HepG2 (cell line): ENCODE results near the gene CD300LG. TPM values are rescaled to one million over a fixed set of nuclear protein-coding genes. Genes with fewer than 3 reads are reported as not detected.

Source experiments
- CC2D1A ChIP-seq: sonication (generic); formaldehyde crosslinking; IDR thresholded peaks from 2 replicates; pipeline ENCODE4 v1.8.1; 2023; ENCODE audit warnings: mild to moderate bottlenecking, missing genetic modification reagents
- CEBPB ChIP-seq: IDR thresholded peaks from 2 replicates; pipeline ENCODE4 v1.6.1; 2011; ENCODE audit warnings: low read depth, low read length, improper control_type of control experiment, borderline replicate concordance
- CEBPG ChIP-seq: IDR thresholded peaks from 2 replicates; pipeline ENCODE4 v1.6.1; 2016
- GLI4 ChIP-seq: sonication (generic); formaldehyde crosslinking; IDR thresholded peaks from 2 replicates; pipeline ENCODE4 v1.5.1; 2020; ENCODE audit warnings: missing genetic modification reagents, mild to moderate bottlenecking, moderate library complexity, borderline replicate concordance
- KDM4B ChIP-seq: sonication (generic); formaldehyde crosslinking; IDR thresholded peaks from 2 replicates; pipeline ENCODE4 v1.4.0; 2020; ENCODE audit warnings: missing genetic modification reagents
- LBX2 ChIP-seq: sonication (generic); formaldehyde crosslinking; IDR thresholded peaks from 2 replicates; pipeline ENCODE4 v1.5.0; 2020; ENCODE audit warnings: missing genetic modification reagents, mild to moderate bottlenecking, borderline replicate concordance
- PPARG ChIP-seq: conservative IDR thresholded peaks from 2 replicates; pipeline ENCODE4 v1.6.1; 2016; ENCODE audit warnings: missing biosample characterization, missing genetic modification reagents
- RAD51 ChIP-seq: fragments of 450-650 bp; IDR thresholded peaks from 2 replicates; pipeline ENCODE4 v1.6.1; 2016; ENCODE audit warnings: borderline replicate concordance
- REXO4 ChIP-seq: sonication (generic); formaldehyde crosslinking; IDR thresholded peaks from 2 replicates; pipeline ENCODE4 v1.8.0; 2022; ENCODE audit warnings: missing genetic modification reagents, mild to moderate bottlenecking, borderline replicate concordance
- SETDB1 ChIP-seq: sonication (generic); formaldehyde crosslinking; IDR thresholded peaks from 2 replicates; pipeline ENCODE4 v1.5.1; 2020; ENCODE audit warnings: missing genetic modification reagents, mild to moderate bottlenecking, borderline replicate concordance
- SMARCC2 ChIP-seq: fragments of 450-650 bp; IDR thresholded peaks from 2 replicates; pipeline ENCODE4 v1.6.1; 2017; ENCODE audit warnings: antibody characterized with exemption, mild to moderate bottlenecking
- SOX6 ChIP-seq, 2 experiments: fragments of 450-650 bp in 1 of 2; sonication (generic) in 1 of 2; formaldehyde crosslinking in 1 of 2; IDR thresholded peaks; 2 replicates each; pipeline versions ENCODE4 v1.4.0 to v1.6.1; 2017 to 2020; ENCODE audit warnings: antibody characterized with exemption in 1 of 2, mild to moderate bottlenecking in 1 of 2, missing genetic modification reagents in 1 of 2
- STAT6 ChIP-seq: sonication (generic); formaldehyde crosslinking; IDR thresholded peaks from 2 replicates; pipeline ENCODE4 v1.4.0; 2020; ENCODE audit warnings: missing genetic modification reagents, mild to moderate bottlenecking, borderline replicate concordance
- TFE3 ChIP-seq: IDR thresholded peaks from 2 replicates; pipeline ENCODE4 v1.6.1; 2016
- ZBTB21 ChIP-seq: sonication (generic); formaldehyde crosslinking; IDR thresholded peaks from 2 replicates; pipeline ENCODE4 v1.4.0; 2020; ENCODE audit warnings: missing genetic modification reagents
- ZBTB38 ChIP-seq: sonication (generic); formaldehyde crosslinking; IDR thresholded peaks from 2 replicates; pipeline ENCODE4 v1.5.1; 2020; ENCODE audit warnings: mild to moderate bottlenecking, missing genetic modification reagents
- ZBTB7B ChIP-seq: sonication (generic); formaldehyde crosslinking; IDR thresholded peaks from 2 replicates; pipeline ENCODE4 v1.4.0; 2020; ENCODE audit warnings: missing genetic modification reagents
- ZFP1 ChIP-seq: IDR thresholded peaks from 2 replicates; pipeline ENCODE4 v1.6.1; 2016
- ZFP36L1 ChIP-seq: sonication (generic); formaldehyde crosslinking; IDR thresholded peaks from 2 replicates; pipeline ENCODE4 v1.8.0; 2022; ENCODE audit warnings: mild to moderate bottlenecking, missing genetic modification reagents, moderate library complexity
- ZFP82 ChIP-seq: sonication (generic); formaldehyde crosslinking; IDR thresholded peaks from 2 replicates; pipeline ENCODE4 v1.5.1; 2020; ENCODE audit warnings: mild to moderate bottlenecking, missing genetic modification reagents, borderline replicate concordance
- ZFYVE20 ChIP-seq: sonication (generic); formaldehyde crosslinking; IDR thresholded peaks from 2 replicates; pipeline ENCODE4 v1.8.0; 2023; ENCODE audit warnings: low read depth, mild to moderate bottlenecking, moderate library complexity, missing genetic modification reagents, borderline replicate concordance
- ZNF280B ChIP-seq: sonication (generic); formaldehyde crosslinking; IDR thresholded peaks from 2 replicates; pipeline ENCODE4 v1.5.0; 2020; ENCODE audit warnings: missing genetic modification reagents, mild to moderate bottlenecking, borderline replicate concordance
- ZNF468 ChIP-seq: sonication (generic); formaldehyde crosslinking; IDR thresholded peaks from 2 replicates; pipeline ENCODE4 v1.8.0; 2022; ENCODE audit warnings: mild to moderate bottlenecking, moderate library complexity, missing genetic modification reagents
- ZNF652 ChIP-seq: IDR thresholded peaks from 2 replicates; pipeline ENCODE4 v1.6.1; 2016; ENCODE audit warnings: low read depth, borderline replicate concordance
- ZNF75D ChIP-seq: sonication (generic); formaldehyde crosslinking; IDR thresholded peaks from 2 replicates; pipeline ENCODE4 v1.8.1; 2023; ENCODE audit warnings: missing genetic modification reagents, mild to moderate bottlenecking, borderline replicate concordance
- ZNF878 ChIP-seq: sonication (generic); formaldehyde crosslinking; IDR thresholded peaks from 2 replicates; pipeline ENCODE4 v1.8.1; 2023; ENCODE audit warnings: mild to moderate bottlenecking, missing genetic modification reagents, moderate library complexity
- ZNF891 ChIP-seq: sonication (generic); formaldehyde crosslinking; IDR thresholded peaks from 2 replicates; pipeline ENCODE4 v1.5.0; 2020; ENCODE audit warnings: mild to moderate bottlenecking, missing genetic modification reagents
- ZSCAN31 ChIP-seq: sonication (generic); formaldehyde crosslinking; IDR thresholded peaks from 2 replicates; pipeline ENCODE4 v1.5.0; 2020; ENCODE audit warnings: low read depth, mild to moderate bottlenecking, missing genetic modification reagents
- polyA plus RNA-seq, 8 experiments: library from polyadenylated mRNA; depleted of rRNA in 3 of 8; stranded (reverse) in 7 of 8; unstranded in 1 of 8; fragments of >200 nt; fragmentation: Illumina TruSeq in 4 of 8; extraction: Trizol in 4 of 8; gene quantifications; 2 replicates each; pipeline versions ENCODE4 v1.2.1 to v1.2.3, GENCODE V29; 2011 to 2016; ENCODE audit warnings: low read depth in 4 of 8, missing spikeins in 1 of 8, mixed read lengths in 1 of 8; ENCODE audit not compliant: insufficient read depth in 1 of 8
- total RNA-seq, 5 experiments: library from RNA; depleted of rRNA; stranded (reverse); fragments of >200 nt; fragmentation: Illumina TruSeq; extraction: Trizol; gene quantifications; 2 replicates each; pipeline ENCODE4 v1.2.3, GENCODE V29; 2016; ENCODE audit warnings: low read depth in 1 of 5

CD300LG gene
- total and polyA plus RNA-seq, 2 of the 13 experiments (the other 11 are each of a cell fraction or from before 2014, with no cell fraction given) = not detected

GRCh38 chr17:43801844-43802243, 45.1 kb upstream of the CD300LG start (continued):
- no peak for TF ChIP-seq STAT6 (CRISPR knock-in tag)
- no peak for TF ChIP-seq CC2D1A (CRISPR knock-in tag)
- no peak for TF ChIP-seq LBX2
- no peak for TF ChIP-seq ZNF280B (CRISPR knock-in tag)
- TF ChIP-seq ZFP36L1 (CRISPR knock-in tag) = no peak
- TF ChIP-seq ZNF75D (CRISPR knock-in tag) = no peak
- TF ChIP-seq ZBTB38 (CRISPR knock-in tag) = no peak
- TF ChIP-seq ZBTB7B (CRISPR knock-in tag) = no peak; the same call in 1 of the 2 replicates
- no peak for TF ChIP-seq SMARCC2
- no peak for TF ChIP-seq SOX6 (IDR thresholded peaks at IDR 0.05)
- peak; percentile 96 for TF ChIP-seq SOX6 (CRISPR knock-in tag; IDR thresholded peaks at IDR 0.05)
- no peak for TF ChIP-seq ZNF468 (CRISPR knock-in tag)
- no peak for TF ChIP-seq ZFYVE20
- no peak for TF ChIP-seq ZFP1 (CRISPR knock-in tag)
- no peak for TF ChIP-seq ZNF891 (CRISPR knock-in tag)
- TF ChIP-seq ZNF652 (CRISPR knock-in tag) = no peak
- TF ChIP-seq ZSCAN31 (CRISPR knock-in tag) = no peak
- no peak for TF ChIP-seq KDM4B (CRISPR knock-in tag)
- peak; percentile 86 for TF ChIP-seq ZBTB21
- TF ChIP-seq RAD51 = no peak
- TF ChIP-seq GLI4 (CRISPR knock-in tag) = no peak
- no peak for TF ChIP-seq REXO4
- TF ChIP-seq PPARG (CRISPR knock-in tag) = peak; percentile 87
- no peak for TF ChIP-seq ZFP82 (CRISPR knock-in tag)
- TF ChIP-seq TFE3 (CRISPR knock-in tag) = peak; percentile 63
- no peak for TF ChIP-seq SETDB1 (CRISPR knock-in tag)
- TF ChIP-seq CEBPB = peak; percentile 70; the same call in 1 of the 2 replicates
- TF ChIP-seq ZNF878 (CRISPR knock-in tag) = no peak
- peak; percentile 87 for TF ChIP-seq CEBPG (CRISPR knock-in tag)
